Measurements from ENCODE around the gene LRIG1. TPM values are rescaled to one million over a fixed set of nuclear protein-coding genes. Genes with fewer than 3 reads are reported as not detected.

Gene LRIG1
- total and polyA plus RNA-seq, 7 donors: 9.8 to 119 (median 41.1) TPM

DNA sequence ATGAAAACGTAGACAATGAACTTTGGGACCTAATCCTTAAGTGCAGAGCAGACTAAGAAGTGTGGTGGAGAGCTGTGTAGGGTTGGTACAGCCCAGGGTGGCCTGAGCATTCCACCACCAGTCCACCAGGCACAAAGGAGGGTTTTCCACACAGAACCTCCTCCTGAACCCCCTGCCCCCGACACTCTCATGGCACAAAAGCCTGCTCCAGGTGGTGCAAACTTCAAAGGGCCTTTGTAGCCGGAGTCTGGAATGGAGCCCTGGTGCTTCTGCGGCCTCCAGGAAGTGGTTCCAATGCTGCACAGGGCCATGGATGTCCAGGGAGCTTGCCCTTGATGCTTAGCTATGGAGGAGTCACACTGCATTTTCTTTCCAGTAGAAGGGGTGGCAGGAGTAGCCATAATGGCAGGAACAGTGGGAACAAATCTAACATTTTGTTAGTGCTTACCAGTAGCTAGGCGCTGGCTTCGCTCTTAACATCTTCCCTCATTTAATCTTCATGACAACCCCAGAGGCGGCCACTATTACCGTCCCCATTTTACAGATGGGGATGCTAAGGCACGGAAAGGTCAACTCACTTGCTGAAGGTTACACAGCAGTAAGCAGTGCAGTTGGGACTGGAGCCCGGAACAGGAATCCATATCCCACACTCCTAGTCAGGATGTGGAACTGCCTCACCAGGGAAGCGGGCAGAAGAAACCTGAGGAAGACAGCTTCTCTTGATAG lies 68.6 kb downstream of the LRIG1 start:
- intact Hi-C loops (cut with DNase I): no loop called here
- DNase-seq (no peak), ATAC-seq (no peak)
- Histone ChIP-seq H3K4me3 (no peak overlapping the region), H3K27ac (peak overlapping the region; percentile 89), H3K36me3 (ENCODE audit: insufficient read depth in 1 of 2, low read depth in 1 of 2) (no peaks in the 10 kb centered on the region), H3K4me1 (peaks cover 92% of the 10 kb centered on the region), H3K9me3 (no peaks in the 10 kb centered on the region), H3K27me3 (ENCODE audit: insufficient read depth in 3 of 3, low read length in 2 of 3) (no peaks in the 10 kb centered on the region)
- TF ChIP-seq CTCF (IDR thresholded peaks at IDR 0.05): no peak
- 76 to 89% (median 78%) methylated on average over 11 of the region's 11 CpGs for WGBS, 3 donors

- H3K27ac ChIP-seq: peak overlapping the region; percentile 89
- ATAC-seq (peak; percentile 12 to 50 (median 30)), DNase-seq (peak; percentile 41 to 64)
- no peak for TF ChIP-seq CTCF (IDR thresholded peaks at IDR 0.05)
- H3K36me3 ChIP-seq (ENCODE audit: insufficient read depth in 1 of 2, low read depth in 1 of 2): no peaks in the 10 kb centered on the region
- no peaks in the 10 kb centered on the region for H3K27me3 ChIP-seq (ENCODE audit: insufficient read depth in 3 of 3, low read length in 2 of 3)
- intact Hi-C loops (cut with DNase I): no loop called here
- H3K4me1 ChIP-seq: peaks cover 93% of the 10 kb centered on the region
- no peak overlapping the region for H3K4me3 ChIP-seq
- 70 to 83% (median 80%) methylated on average over 3 of the region's 3 CpGs for WGBS, 3 donors
- no peaks in the 10 kb centered on the region for H3K9me3 ChIP-seq
Measured at GRCh38 chr3:66431494-66431893, 69.3 kb downstream of the LRIG1 start.

DNA sequence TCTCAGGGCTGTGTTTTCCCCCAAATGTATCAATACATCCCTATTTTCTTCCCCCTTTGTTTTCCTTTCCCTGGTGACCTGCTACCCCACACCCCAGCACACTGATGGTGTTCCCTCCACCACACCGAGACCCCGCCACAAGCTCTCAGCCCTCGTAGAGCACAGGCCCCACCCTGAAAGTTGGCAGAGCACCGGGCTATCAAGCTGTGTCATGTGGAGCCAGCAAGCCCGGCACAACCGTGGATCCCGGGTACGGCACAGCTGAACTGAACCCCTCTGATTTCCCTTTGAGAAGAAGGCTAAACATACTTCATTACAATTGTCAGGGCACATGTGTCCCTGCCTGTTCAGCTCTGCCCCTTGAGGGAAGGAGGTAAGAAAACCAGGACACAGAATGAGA lies 69.9 kb downstream of the LRIG1 start:
- H3K9me3 ChIP-seq: no peaks in the 10 kb centered on the region
- no peaks in the 10 kb centered on the region for H3K27me3 ChIP-seq (ENCODE audit: insufficient read depth in 3 of 3, low read length in 2 of 3)
- 44 to 82% (median 53%) methylated on average over 8 of the region's 8 CpGs for WGBS, 3 donors
- ATAC-seq (no peak), DNase-seq (no peak)
- no peak overlapping the region for H3K4me3 ChIP-seq
- H3K4me1 ChIP-seq: peaks cover 95% of the 10 kb centered on the region
- peak overlapping the region; percentile 89 for H3K27ac ChIP-seq
- no peaks in the 10 kb centered on the region for H3K36me3 ChIP-seq (ENCODE audit: insufficient read depth in 1 of 2, low read depth in 1 of 2)
- intact Hi-C loops (cut with DNase I): no loop called here
- no peak for TF ChIP-seq CTCF (IDR thresholded peaks at IDR 0.05)

- Histone ChIP-seq H3K4me3 (peak overlapping the region; percentile 37), H3K4me1 (peaks cover 95% of the 10 kb centered on the region), H3K36me3 (ENCODE audit: insufficient read depth in 1 of 2, low read depth in 1 of 2) (no peaks in the 10 kb centered on the region), H3K27ac (peak overlapping the region; percentile 89), H3K9me3 (no peaks in the 10 kb centered on the region), H3K27me3 (ENCODE audit: insufficient read depth in 3 of 3, low read length in 2 of 3) (no peaks in the 10 kb centered on the region)
- no peak for TF ChIP-seq CTCF (IDR thresholded peaks at IDR 0.05)
- ATAC-seq (peak; percentile 44 to 74 (median 57)), DNase-seq (peak; percentile 74 to 86)
- 8 to 15% (median 8%) methylated on average over 5 of the region's 5 CpGs for WGBS, 3 donors
- intact Hi-C loops (cut with DNase I): no loop called here
Measured at GRCh38 chr3:66428733-66429132, 72.1 kb downstream of the LRIG1 start.

Data from psoas muscle (tissue), 8 donors.